ENCODE data around the gene ELFN2. TPM values are rescaled to one million over a fixed set of nuclear protein-coding genes. Genes with fewer than 3 reads are reported as not detected.

Gene ELFN2
- total and polyA plus RNA-seq, 2 of the 13 experiments (the other 11 are each of a cell fraction or from before 2014, with no cell fraction given): 0.01 TPM; not detected in 1

DNA sequence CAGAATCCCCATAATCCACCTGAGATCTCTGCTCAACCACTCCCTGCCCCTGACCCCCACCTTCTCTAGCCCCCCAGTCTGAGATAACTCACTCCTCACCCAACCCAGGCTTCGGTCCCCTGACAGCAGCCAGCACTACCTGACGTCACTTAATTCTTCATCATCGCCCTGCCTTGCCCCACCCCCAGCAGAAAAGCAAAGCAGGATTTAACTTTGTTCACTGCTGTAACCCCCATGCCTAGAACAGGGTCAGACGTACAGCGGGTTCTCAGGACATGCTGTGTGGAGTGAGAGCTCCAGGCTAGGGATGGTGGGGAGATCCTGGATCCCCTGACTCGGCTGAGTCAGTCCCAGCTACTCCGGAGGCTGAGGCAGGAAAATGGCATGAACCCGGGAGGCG is 45.8 kb downstream of the ELFN2 start:
- TF ChIP-seq CREB1 (IDR thresholded peaks at IDR 0.05) (peak; percentile 75), CREB1 (CRISPR knock-in tag; IDR thresholded peaks at IDR 0.05) (no peak), TCF7L2 (IDR thresholded peaks at IDR 0.05; ENCODE audit: low read depth, low read length) (no peak), ATF7 (IDR thresholded peaks at IDR 0.05) (peak; percentile 33; the same call in 1 of the 2 replicates), ATF7 (CRISPR knock-in tag; IDR thresholded peaks at IDR 0.05) (no peak)
- Histone ChIP-seq H3K4me1 (ENCODE audit: insufficient read depth, low read length) (no peaks in the 10 kb centered on the region), H3K27ac (ENCODE audit: extremely low read length, insufficient read depth, low read length) (no peak overlapping the region), H4K20me1 (ENCODE audit: insufficient read depth, low read length) (no peaks in the 10 kb centered on the region), H3K27me3 (ENCODE audit: control insufficient read depth in 1 of 2, insufficient read depth in 2 of 2, low read length in 2 of 2) (peaks cover 7 to 42% of the 10 kb centered on the region in 2 experiments; a peak in 2 of 5 replicates), H2AFZ (ENCODE audit: low read length) (no peak overlapping the region), H3K9ac (ENCODE audit: insufficient read depth, low read depth, low read length) (no peak overlapping the region), H3K36me3 (replicated peaks in 1 of 2; ENCODE audit: control insufficient read depth in 1 of 2, insufficient read depth in 2 of 2, low read length in 2 of 2) (no peaks in the 10 kb centered on the region), H3K4me3 (replicated peaks in 1 of 3; ENCODE audit: insufficient read depth in 1 of 3, low read depth in 2 of 3, low read length in 3 of 3) (no peak overlapping the region), H3K9me3 (ENCODE audit: low read length) (no peaks in the 10 kb centered on the region), H3K4me2 (ENCODE audit: low read depth, low read length) (no peak overlapping the region), H3K79me2 (ENCODE audit: insufficient read depth, low read length) (no peaks in the 10 kb centered on the region)
- in situ Hi-C loops (cut with HindIII; ENCODE audit: extremely low pct_ligation_motif_present, low pct_unique_long_range_greater_than_20kb): no loop called here
- intact Hi-C loops (cut with micrococcal nuclease; ENCODE audit: unreplicated experiment): no loop called here
- no peak for FAIRE-seq
- 33% methylated on average over 9 of the region's 9 CpGs for WGBS (ENCODE audit: low lambda C conversion rate)
- BruUV-seq (replicated peaks): no TSS peak
- no peak for ATAC-seq
- ChIA-PET POLR2A (no interaction called here), CTCF (ENCODE audit: low intra/inter-chr PET ratio, low total read pairs) (no interaction called here)
- DNase-seq (ENCODE audit: low spot score): no peak

DNA sequence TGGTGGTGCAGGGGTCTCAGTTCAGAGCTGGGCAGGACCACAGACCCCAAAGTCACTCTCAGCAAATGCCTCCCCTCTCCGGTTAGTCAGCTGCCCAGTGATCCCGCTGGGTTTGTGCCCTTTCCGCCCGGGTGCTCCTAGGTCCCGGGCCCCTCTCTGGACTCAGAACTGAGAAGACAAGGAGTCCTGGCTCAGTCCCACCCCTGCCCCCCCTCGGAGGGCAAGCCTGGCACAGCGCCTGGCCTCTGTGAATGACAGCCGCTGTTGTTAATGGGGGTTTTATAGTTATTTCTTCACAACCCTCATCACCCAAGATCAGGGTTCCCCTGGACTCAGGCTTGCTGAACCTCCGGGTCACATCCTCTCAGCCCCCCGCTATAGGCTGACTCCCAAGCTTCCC is 47.6 kb downstream of the ELFN2 start:
- POLR2A ChIA-PET: no interaction called here
- no peaks in the 10 kb centered on the region for H3K9me3 ChIP-seq (ENCODE audit: low read length)
- TF ChIP-seq ZNF30 (CRISPR knock-in tag; IDR thresholded peaks at IDR 0.05) (no peak), NCOA5 (CRISPR knock-in tag; IDR thresholded peaks at IDR 0.05) (no peak), ZNF589 (CRISPR knock-in tag; conservative IDR thresholded peaks at IDR 0.05) (no peak), STAT5B (CRISPR knock-in tag; IDR thresholded peaks at IDR 0.05) (no peak), ZNF709 (CRISPR knock-in tag; IDR thresholded peaks at IDR 0.05) (no peak), HHEX (CRISPR knock-in tag; IDR thresholded peaks at IDR 0.05) (no peak), TCF12 (IDR thresholded peaks at IDR 0.05) (no peak), TCF12 (CRISPR knock-in tag; IDR thresholded peaks at IDR 0.05) (no peak), ZNF549 (CRISPR knock-in tag; IDR thresholded peaks at IDR 0.05) (no peak), ZNF567 (CRISPR knock-in tag; IDR thresholded peaks at IDR 0.05; ENCODE audit: borderline replicate concordance) (no peak), ZNF572 (CRISPR knock-in tag; IDR thresholded peaks at IDR 0.05) (no peak), CBX2 (IDR thresholded peaks at IDR 0.05; ENCODE audit: low read depth, low read length) (no peak), CBX2 (CRISPR knock-in tag; IDR thresholded peaks at IDR 0.05; ENCODE audit: low read depth) (no peak), SOX6 (IDR thresholded peaks at IDR 0.05) (no peak), SOX6 (CRISPR knock-in tag; IDR thresholded peaks at IDR 0.05) (no peak)
- TF ChIP-seq, protein P1, sequence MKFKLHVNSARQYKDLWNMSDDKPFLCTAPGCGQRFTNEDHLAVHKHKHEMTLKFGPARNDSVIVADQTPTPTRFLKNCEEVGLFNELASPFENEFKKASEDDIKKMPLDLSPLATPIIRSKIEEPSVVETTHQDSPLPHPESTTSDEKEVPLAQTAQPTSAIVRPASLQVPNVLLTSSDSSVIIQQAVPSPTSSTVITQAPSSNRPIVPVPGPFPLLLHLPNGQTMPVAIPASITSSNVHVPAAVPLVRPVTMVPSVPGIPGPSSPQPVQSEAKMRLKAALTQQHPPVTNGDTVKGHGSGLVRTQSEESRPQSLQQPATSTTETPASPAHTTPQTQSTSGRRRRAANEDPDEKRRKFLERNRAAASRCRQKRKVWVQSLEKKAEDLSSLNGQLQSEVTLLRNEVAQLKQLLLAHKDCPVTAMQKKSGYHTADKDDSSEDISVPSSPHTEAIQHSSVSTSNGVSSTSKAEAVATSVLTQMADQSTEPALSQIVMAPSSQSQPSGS (CRISPR knock-in tag; IDR thresholded peaks at IDR 0.05): no peak
- TF ChIP-seq, protein P2, sequence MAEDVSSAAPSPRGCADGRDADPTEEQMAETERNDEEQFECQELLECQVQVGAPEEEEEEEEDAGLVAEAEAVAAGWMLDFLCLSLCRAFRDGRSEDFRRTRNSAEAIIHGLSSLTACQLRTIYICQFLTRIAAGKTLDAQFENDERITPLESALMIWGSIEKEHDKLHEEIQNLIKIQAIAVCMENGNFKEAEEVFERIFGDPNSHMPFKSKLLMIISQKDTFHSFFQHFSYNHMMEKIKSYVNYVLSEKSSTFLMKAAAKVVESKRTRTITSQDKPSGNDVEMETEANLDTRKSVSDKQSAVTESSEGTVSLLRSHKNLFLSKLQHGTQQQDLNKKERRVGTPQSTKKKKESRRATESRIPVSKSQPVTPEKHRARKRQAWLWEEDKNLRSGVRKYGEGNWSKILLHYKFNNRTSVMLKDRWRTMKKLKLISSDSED (CRISPR knock-in tag; IDR thresholded peaks at IDR 0.05): no peak

More for the DNA sequence above, 47.6 kb downstream of the ELFN2 start:
- no peak overlapping the region for H3K4me3 ChIP-seq (replicated peaks in 1 of 3; ENCODE audit: insufficient read depth in 1 of 3, low read depth in 2 of 3, low read length in 3 of 3)
- H3K27ac ChIP-seq (ENCODE audit: extremely low read length, insufficient read depth, low read length): no peak overlapping the region
- FAIRE-seq (no peak), DNase-seq (ENCODE audit: low spot score) (no peak), ATAC-seq (no peak)
- intact Hi-C loops (cut with micrococcal nuclease; ENCODE audit: unreplicated experiment): no loop called here
- in situ Hi-C loops (cut with HindIII; ENCODE audit: extremely low pct_ligation_motif_present, low pct_unique_long_range_greater_than_20kb): loop anchor here (5.0 kb wide), 1 partner anchor 37 kb away; no protein-coding TSS in a partner anchor
- H2AFZ ChIP-seq (ENCODE audit: low read length): no peak overlapping the region
- no peaks in the 10 kb centered on the region for H4K20me1 ChIP-seq (ENCODE audit: insufficient read depth, low read length)
- peaks cover 8 to 47% of the 10 kb centered on the region in 2 experiments; a peak in 3 of 5 replicates for H3K27me3 ChIP-seq (ENCODE audit: control insufficient read depth in 1 of 2, insufficient read depth in 2 of 2, low read length in 2 of 2)
- H3K36me3 ChIP-seq (replicated peaks in 1 of 2; ENCODE audit: control insufficient read depth in 1 of 2, insufficient read depth in 2 of 2, low read length in 2 of 2): no peaks in the 10 kb centered on the region
- H3K79me2 ChIP-seq (ENCODE audit: insufficient read depth, low read length): no peaks in the 10 kb centered on the region
- H3K4me1 ChIP-seq (ENCODE audit: insufficient read depth, low read length): no peaks in the 10 kb centered on the region
- CTCF ChIA-PET (ENCODE audit: low intra/inter-chr PET ratio, low total read pairs): no interaction called here
- no peak overlapping the region for H3K4me2 ChIP-seq (ENCODE audit: low read depth, low read length)
- 47% methylated on average over 4 of the region's 10 CpGs for WGBS (ENCODE audit: low lambda C conversion rate)
- BruUV-seq (replicated peaks): no TSS peak
- H3K9ac ChIP-seq (ENCODE audit: insufficient read depth, low read depth, low read length): no peak overlapping the region

Measured in HepG2 (cell line).